ENCODE measurements around the gene MTA1.

Gene MTA1

GRCh38 chr14:105378199-105378598 is 41.4 kb upstream of the MTA1 start:
- peaks cover 5 to 7% of the 10 kb centered on the region in 2 experiments for H3K4me1 ChIP-seq (ENCODE audit: control insufficient read depth in 1 of 2, insufficient read depth in 1 of 2, low read depth in 1 of 2, low read length in 1 of 2)
- no peak overlapping the region for H3K27ac ChIP-seq
- H3K36me3 ChIP-seq = peaks cover 7% of the 10 kb centered on the region
- no peak overlapping the region for H3K4me3 ChIP-seq (ENCODE audit: low read depth in 1 of 2, low read length in 1 of 2)
- H3K27me3 ChIP-seq = no peaks in the 10 kb centered on the region
- H3K9me3 ChIP-seq = no peaks in the 10 kb centered on the region
- TF ChIP-seq CTCF (IDR thresholded peaks at IDR 0.05) = no peak

- H3K27ac ChIP-seq = no peak overlapping the region
- peaks cover 9% of the 10 kb centered on the region for H3K36me3 ChIP-seq
- no peaks in the 10 kb centered on the region for H3K27me3 ChIP-seq
- H3K9me3 ChIP-seq = no peaks in the 10 kb centered on the region
- TF ChIP-seq CTCF (IDR thresholded peaks at IDR 0.05) = no peak
- peaks cover 5 to 7% of the 10 kb centered on the region in 2 experiments for H3K4me1 ChIP-seq (ENCODE audit: control insufficient read depth in 1 of 2, insufficient read depth in 1 of 2, low read depth in 1 of 2, low read length in 1 of 2)
- no peak overlapping the region for H3K4me3 ChIP-seq (ENCODE audit: low read depth in 1 of 2, low read length in 1 of 2)
Observed at GRCh38 chr14:105378873-105379685, 40.5 kb upstream of the MTA1 start.

GRCh38 chr14:105379946-105380345 is 39.7 kb upstream of the MTA1 start:
- Histone ChIP-seq H3K4me3 (ENCODE audit: low read depth in 1 of 2, low read length in 1 of 2) (no peak overlapping the region), H3K27ac (no peak overlapping the region), H3K9me3 (no peaks in the 10 kb centered on the region), H3K27me3 (no peaks in the 10 kb centered on the region), H3K36me3 (peaks cover 17% of the 10 kb centered on the region), H3K4me1 (ENCODE audit: control insufficient read depth in 1 of 2, insufficient read depth in 1 of 2, low read depth in 1 of 2, low read length in 1 of 2) (peaks cover 5 to 7% of the 10 kb centered on the region in 2 experiments)
- TF ChIP-seq CTCF (IDR thresholded peaks at IDR 0.05) = no peak

- TF ChIP-seq CTCF (IDR thresholded peaks at IDR 0.05) = no peak
- H3K36me3 ChIP-seq = peaks cover 18% of the 10 kb centered on the region
Observed at GRCh38 chr14:105380756-105381155, 38.9 kb upstream of the MTA1 start.

GRCh38 chr14:105381446-105382342 is 37.9 kb upstream of the MTA1 start:
- TF ChIP-seq CTCF (IDR thresholded peaks at IDR 0.05) = no peak
- Histone ChIP-seq H3K36me3 (peaks cover 18% of the 10 kb centered on the region), H3K27me3 (no peaks in the 10 kb centered on the region), H3K9me3 (no peaks in the 10 kb centered on the region), H3K4me3 (ENCODE audit: low read depth in 1 of 2, low read length in 1 of 2) (no peak overlapping the region), H3K4me1 (ENCODE audit: control insufficient read depth in 1 of 2, insufficient read depth in 1 of 2, low read depth in 1 of 2, low read length in 1 of 2) (no peaks in the 10 kb centered on the region), H3K27ac (no peak overlapping the region)

More at GRCh38 chr14:105380756-105381155, 38.9 kb upstream of the MTA1 start:
- H3K27me3 ChIP-seq = no peaks in the 10 kb centered on the region
- H3K27ac ChIP-seq = no peak overlapping the region
- no peak overlapping the region for H3K4me3 ChIP-seq (ENCODE audit: low read depth in 1 of 2, low read length in 1 of 2)
- peaks cover 5 to 7% of the 10 kb centered on the region in 2 experiments for H3K4me1 ChIP-seq (ENCODE audit: control insufficient read depth in 1 of 2, insufficient read depth in 1 of 2, low read depth in 1 of 2, low read length in 1 of 2)
- no peaks in the 10 kb centered on the region for H3K9me3 ChIP-seq
